GM12873 (cell line): ENCODE data around the gene LINGO1.

Experiments
- TF ChIP-seq, protein P1 (sequence below): IDR thresholded peaks from 2 replicates; pipeline ENCODE4 v1.5.1; 2012; ENCODE audit warnings: low read depth, mild to moderate bottlenecking, moderate library complexity, low read length, control low read depth; ENCODE audit not compliant: insufficient read depth; ENCODE audit errors: missing control alignments

LINGO1 gene

GRCh38 chr15:77571741-77572140 is 61.0 kb downstream of the LINGO1 start:
- TF ChIP-seq, protein P1, sequence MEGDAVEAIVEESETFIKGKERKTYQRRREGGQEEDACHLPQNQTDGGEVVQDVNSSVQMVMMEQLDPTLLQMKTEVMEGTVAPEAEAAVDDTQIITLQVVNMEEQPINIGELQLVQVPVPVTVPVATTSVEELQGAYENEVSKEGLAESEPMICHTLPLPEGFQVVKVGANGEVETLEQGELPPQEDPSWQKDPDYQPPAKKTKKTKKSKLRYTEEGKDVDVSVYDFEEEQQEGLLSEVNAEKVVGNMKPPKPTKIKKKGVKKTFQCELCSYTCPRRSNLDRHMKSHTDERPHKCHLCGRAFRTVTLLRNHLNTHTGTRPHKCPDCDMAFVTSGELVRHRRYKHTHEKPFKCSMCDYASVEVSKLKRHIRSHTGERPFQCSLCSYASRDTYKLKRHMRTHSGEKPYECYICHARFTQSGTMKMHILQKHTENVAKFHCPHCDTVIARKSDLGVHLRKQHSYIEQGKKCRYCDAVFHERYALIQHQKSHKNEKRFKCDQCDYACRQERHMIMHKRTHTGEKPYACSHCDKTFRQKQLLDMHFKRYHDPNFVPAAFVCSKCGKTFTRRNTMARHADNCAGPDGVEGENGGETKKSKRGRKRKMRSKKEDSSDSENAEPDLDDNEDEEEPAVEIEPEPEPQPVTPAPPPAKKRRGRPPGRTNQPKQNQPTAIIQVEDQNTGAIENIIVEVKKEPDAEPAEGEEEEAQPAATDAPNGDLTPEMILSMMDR: no peak

- TF ChIP-seq, protein P1: no peak
These were observed 61.5 kb downstream of the LINGO1 start for GRCh38 chr15:77571181-77571580.

GRCh38 chr15:77569729-77570125 is 63.0 kb downstream of the LINGO1 start:
- TF ChIP-seq, protein P1: no peak

DNA sequence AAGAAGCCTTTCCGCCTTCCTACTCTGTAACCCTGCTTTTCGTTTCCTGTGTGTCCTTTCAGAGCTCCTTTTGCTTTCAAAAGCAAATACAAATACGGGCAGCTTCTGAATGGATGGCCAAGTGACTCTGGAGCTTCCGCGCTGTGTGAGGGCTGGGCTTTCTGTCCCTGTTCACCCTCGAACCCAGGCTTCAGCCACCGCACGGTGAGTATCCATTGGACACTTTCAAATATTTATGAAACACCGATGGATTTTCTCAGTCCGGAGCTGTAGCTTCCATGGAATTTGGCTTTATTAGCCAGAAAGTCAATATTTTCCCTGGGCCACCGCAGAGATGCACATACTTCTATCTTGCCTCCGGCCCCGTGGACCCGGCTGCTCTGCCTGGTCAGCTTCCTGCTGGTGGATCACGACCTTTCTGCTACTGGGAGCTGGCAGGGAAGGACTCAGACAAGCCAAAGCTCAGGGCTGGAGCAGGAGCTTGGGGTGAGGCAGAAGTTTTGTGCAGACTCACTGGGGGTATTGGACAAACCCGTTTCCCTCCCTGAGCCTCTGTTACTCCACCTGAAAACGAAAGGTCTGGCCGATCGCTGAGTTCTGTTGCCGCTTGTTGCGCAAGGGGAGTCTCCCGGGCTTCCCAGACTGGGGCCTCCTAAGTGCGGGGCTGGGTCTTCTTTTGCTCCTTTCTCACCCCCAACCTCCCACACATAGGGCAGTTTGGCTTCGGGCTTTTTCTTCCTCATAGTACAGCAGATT is 63.6 kb downstream of the LINGO1 start:
- TF ChIP-seq, protein P1: no peak

GRCh38 chr15:77568014-77568972 is 64.4 kb downstream of the LINGO1 start:
- TF ChIP-seq, protein P1: no peak

- TF ChIP-seq, protein P1: no peak
These were observed 65.5 kb downstream of the LINGO1 start for GRCh38 chr15:77567202-77567601.

DNA sequence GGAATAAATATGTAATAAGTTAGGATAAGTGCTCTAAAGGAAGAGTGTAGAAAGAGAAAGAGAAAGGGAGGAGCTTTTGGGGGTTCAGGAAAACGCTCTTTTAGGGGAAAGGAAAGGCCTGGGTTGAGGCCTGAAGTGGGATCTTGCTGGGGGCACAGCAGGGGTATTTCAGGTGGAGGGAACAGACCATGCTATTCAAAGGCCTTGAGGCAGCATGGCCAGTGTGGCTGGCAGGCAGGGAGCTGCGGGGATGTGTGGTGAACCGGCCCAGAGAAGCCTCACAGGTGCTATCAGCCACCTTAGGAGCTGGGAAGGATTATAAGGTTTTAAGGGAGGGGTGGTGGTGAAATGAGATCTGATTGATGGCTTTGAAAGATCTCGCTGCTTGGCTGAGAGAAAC is 66.6 kb downstream of the LINGO1 start:
- TF ChIP-seq, protein P1: no peak
